GM19438 (cell line): ENCODE data around the gene SLC25A25.

Source experiments
- ATAC-seq: cut with Tn5 transposase; IDR thresholded peaks from one replicate; pipeline ENCODE4 v1.9.1; 2021; ENCODE audit warnings: low read depth; ENCODE audit not compliant: unreplicated experiment

The SLC25A25 gene

GRCh38 chr9:128141604-128142003 lies 73.6 kb downstream of the SLC25A25 start:
- no peak for ATAC-seq

- no peak for ATAC-seq
These were observed 74.0 kb downstream of the SLC25A25 start for GRCh38 chr9:128142061-128142460.

GRCh38 chr9:128142596-128142995 lies 74.6 kb downstream of the SLC25A25 start:
- ATAC-seq = no peak

- ATAC-seq = no peak
These were observed 75.7 kb downstream of the SLC25A25 start for GRCh38 chr9:128143525-128144238.

- ATAC-seq = no peak
These were observed 76.5 kb downstream of the SLC25A25 start for GRCh38 chr9:128144239-128145181.

- ATAC-seq = no peak
These were observed 77.5 kb downstream of the SLC25A25 start for GRCh38 chr9:128145536-128145935.

- ATAC-seq = no peak
These were observed 77.9 kb downstream of the SLC25A25 start for GRCh38 chr9:128145951-128146351.

- no peak for ATAC-seq
These were observed 78.6 kb downstream of the SLC25A25 start for GRCh38 chr9:128146591-128147120.

- no peak for ATAC-seq
These were observed 80.5 kb downstream of the SLC25A25 start for GRCh38 chr9:128148509-128149000.

GRCh38 chr9:128149001-128149701 lies 81.1 kb downstream of the SLC25A25 start, which contains the start of gene LCN2:
TSS of gene LCN2 (plus strand) at chr9:128149453. CDS start at chr9:128149526, 73 bp downstream.
- no peak for ATAC-seq

GRCh38 chr9:128149951-128150593 lies 82.0 kb downstream of the SLC25A25 start:
- ATAC-seq = no peak

- ATAC-seq = no peak
These were observed 82.7 kb downstream of the SLC25A25 start for GRCh38 chr9:128150594-128151308.

GRCh38 chr9:128151309-128152132 lies 83.5 kb downstream of the SLC25A25 start:
- no peak for ATAC-seq

GRCh38 chr9:128152133-128153059 lies 84.4 kb downstream of the SLC25A25 start:
- no peak for ATAC-seq

GRCh38 chr9:128153060-128153946 lies 85.3 kb downstream of the SLC25A25 start:
- no peak for ATAC-seq

- no peak for ATAC-seq
These were observed 86.1 kb downstream of the SLC25A25 start for GRCh38 chr9:128153947-128154695.
